Thyroid gland (tissue), 4 donors: ENCODE results near the gene EDC3. TPM values are rescaled to one million over a fixed set of nuclear protein-coding genes. Genes with fewer than 3 reads are reported as not detected.
A peak's percentile ranks its signal among the peaks of the same experiment; 100 is the strongest.

Experiments
- DNase-seq, 2 donors: peaks; one replicate each; pipeline ENCODE4 v3.0.0-alpha.2; 2019
- H3K27ac ChIP-seq, 3 donors: fragments of 200-600 bp; sonication (generic); 1 replicate in 2 of 3; 2 replicates in 1 of 3; pipeline ENCODE4 v1.5.1; 2016 to 2019; ENCODE audit warnings: mild to moderate bottlenecking in 1 of 3, moderate library complexity in 1 of 3
- H3K27me3 ChIP-seq: fragments of 200-600 bp; sonication (generic); one replicate; pipeline ENCODE4 v1.5.1; 2019
- H3K36me3 ChIP-seq, 2 donors: fragments of 200-600 bp; sonication (generic); one replicate each; pipeline ENCODE4 v1.5.1; 2016 to 2019
- H3K4me1 ChIP-seq, 2 donors: fragments of 200-600 bp; sonication (generic); one replicate each; pipeline ENCODE4 v1.5.1; 2017 to 2019
- H3K4me3 ChIP-seq, 3 donors: fragments of 200-600 bp; sonication (generic); replicated peaks in 1 of 3; 1 replicate in 2 of 3; 2 replicates in 1 of 3; pipeline ENCODE4 v1.5.1; 2016; ENCODE audit warnings: mild to moderate bottlenecking in 1 of 3
- H3K9me3 ChIP-seq: fragments of 200-600 bp; sonication (generic); one replicate; pipeline ENCODE4 v1.5.1; 2017
- POLR2A ChIP-seq, 2 donors: fragments of 450-650 bp; IDR thresholded peaks; one replicate each; pipeline ENCODE4 v1.6.1; 2017; ENCODE audit warnings: antibody characterized with exemption in 2 of 2, mild to moderate bottlenecking in 2 of 2, moderate library complexity in 1 of 2
- WGBS, 2 donors: methylation state at CpG; one replicate each; pipeline ENCODE4 v1.1.5; 2017; 5-methylcytosine and 5-hydroxymethylcytosine counted together
- intact Hi-C: fragments of 100-400 bp; cut with DNase I; formaldehyde crosslinking; loops from one replicate; pipeline ENCODE4 v1.15.1; 2023
- total RNA-seq, 4 donors: library from RNA; depleted of rRNA; stranded (reverse); fragments of >200 nt; gene quantifications; one replicate each; pipeline ENCODE4 v1.2.3, GENCODE V29; 2016
- TF ChIP-seq, protein P1 (sequence below), 6 experiments: fragments of 200-600 bp in 3 of 6; fragments of 450-650 bp in 3 of 6; sonication (generic) in 3 of 6; IDR thresholded peaks; one replicate each; pipeline ENCODE4 v1.5.1; 2016 to 2019; ENCODE audit warnings: antibody characterized with exemption in 6 of 6, mild to moderate bottlenecking in 2 of 6, inconsistent platforms in 1 of 6, moderate library complexity in 1 of 6

The EDC3 gene
- total RNA-seq, 4 donors from 2014 or later, result 16.3 to 64.7 (median 25.7) TPM

DNA sequence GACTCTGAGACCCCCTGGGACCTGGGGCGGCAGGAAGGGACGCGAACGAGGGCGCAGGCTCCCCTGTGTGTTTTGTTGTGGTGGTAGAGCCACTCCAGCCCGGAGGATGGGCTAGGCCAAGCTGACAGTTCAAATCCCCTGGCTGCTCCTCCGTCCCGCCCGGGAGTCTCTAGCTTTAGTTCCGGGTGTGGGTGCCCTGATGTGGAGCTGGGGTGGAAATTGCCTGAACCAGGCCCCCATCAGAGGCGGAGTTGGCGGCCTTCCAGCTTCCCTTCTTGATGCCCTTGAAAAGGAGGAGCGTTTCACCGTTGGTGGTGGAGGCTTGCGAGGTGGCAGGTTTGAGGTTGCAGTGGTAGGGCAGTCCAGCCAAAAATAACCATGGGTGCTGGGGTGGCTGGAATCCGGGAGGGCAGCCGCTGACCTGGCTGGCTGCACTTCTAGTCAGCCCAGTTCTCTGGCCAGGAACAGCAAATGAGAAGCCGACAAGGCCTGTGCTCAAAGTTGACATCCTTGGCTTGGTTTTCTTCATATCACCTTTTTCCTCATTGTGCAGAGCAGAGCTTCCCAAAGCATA is 79.4 kb downstream of the EDC3 start:
- intact Hi-C loops, result loop anchor here (10.0 kb wide), 1 partner anchor 232 kb away; no protein-coding TSS in a partner anchor
- H3K27me3 ChIP-seq, result no peaks in the 10 kb centered on the region
- peaks cover 17 to 19% of the 10 kb centered on the region in 2 donors for H3K4me1 ChIP-seq
- peak overlapping the region; percentile 79 to 98 (median 98) for H3K4me3 ChIP-seq
- 0% methylated on average over 9 to 14 of the region's 18 CpGs for WGBS, 2 donors
- H3K9me3 ChIP-seq, result no peaks in the 10 kb centered on the region
- peaks cover 17 to 23% of the 10 kb centered on the region in 2 donors for H3K36me3 ChIP-seq
- DNase-seq, result peak; percentile 87 to 90
- peak in 1 of 2 donors; percentile 20 for TF ChIP-seq POLR2A (IDR thresholded peaks at IDR 0.05)
- TF ChIP-seq, protein P1, sequence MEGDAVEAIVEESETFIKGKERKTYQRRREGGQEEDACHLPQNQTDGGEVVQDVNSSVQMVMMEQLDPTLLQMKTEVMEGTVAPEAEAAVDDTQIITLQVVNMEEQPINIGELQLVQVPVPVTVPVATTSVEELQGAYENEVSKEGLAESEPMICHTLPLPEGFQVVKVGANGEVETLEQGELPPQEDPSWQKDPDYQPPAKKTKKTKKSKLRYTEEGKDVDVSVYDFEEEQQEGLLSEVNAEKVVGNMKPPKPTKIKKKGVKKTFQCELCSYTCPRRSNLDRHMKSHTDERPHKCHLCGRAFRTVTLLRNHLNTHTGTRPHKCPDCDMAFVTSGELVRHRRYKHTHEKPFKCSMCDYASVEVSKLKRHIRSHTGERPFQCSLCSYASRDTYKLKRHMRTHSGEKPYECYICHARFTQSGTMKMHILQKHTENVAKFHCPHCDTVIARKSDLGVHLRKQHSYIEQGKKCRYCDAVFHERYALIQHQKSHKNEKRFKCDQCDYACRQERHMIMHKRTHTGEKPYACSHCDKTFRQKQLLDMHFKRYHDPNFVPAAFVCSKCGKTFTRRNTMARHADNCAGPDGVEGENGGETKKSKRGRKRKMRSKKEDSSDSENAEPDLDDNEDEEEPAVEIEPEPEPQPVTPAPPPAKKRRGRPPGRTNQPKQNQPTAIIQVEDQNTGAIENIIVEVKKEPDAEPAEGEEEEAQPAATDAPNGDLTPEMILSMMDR (IDR thresholded peaks at IDR 0.05), result no peak
- H3K27ac ChIP-seq, result peak overlapping the region; percentile 88 to 98 (median 98)

DNA sequence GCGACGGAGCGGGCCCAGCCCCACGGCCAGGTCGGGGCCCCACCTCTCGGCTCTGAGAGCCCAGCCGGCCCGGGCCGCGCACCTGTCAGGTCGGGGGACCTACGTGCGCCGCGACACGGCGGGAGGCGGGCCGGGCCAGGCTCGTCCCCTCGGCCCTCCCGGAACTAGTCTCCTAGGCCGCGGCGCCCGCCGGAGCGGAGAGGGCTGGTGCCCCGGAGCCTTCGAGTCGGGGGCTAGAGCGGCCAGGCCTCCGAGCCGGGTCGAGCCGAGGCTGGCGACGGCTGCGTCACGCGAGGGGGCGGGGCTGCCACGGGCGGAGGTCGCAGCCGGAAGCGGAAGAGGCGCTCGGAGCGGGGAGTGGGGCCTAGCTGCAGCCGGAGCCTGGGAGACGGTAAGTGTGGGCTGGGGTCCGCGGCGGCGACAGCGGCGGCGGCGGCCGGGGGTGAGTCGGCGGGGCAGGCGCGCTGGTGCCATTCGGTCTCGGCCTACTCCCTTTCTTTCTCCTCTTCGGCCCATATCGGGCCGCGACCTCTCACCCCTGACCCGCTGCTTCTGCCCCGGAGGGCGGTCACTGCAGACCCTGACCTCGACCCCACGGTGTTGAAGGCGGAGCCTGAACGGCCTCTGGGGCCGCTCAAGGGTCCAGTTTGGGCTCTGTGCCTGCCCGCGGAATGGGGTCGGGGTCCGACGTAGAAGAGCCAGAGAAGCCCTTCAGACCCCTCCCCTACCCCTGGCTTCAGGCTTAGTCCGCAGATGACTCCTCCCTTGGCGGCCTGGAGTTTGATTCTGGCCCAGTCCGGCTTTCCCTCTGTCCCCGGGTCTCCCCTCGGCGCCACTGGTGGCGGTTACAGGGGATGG is 80.1 kb downstream of the EDC3 start, which contains the start of gene CLK3:
TSS of gene CLK3 (plus strand) at position 329 of the 858 bp plus-strand sequence. CDS start 3,361 bp downstream, outside the sequence.
- peak within 1 kb of the TSS; percentile 79 to 98 (median 98) for H3K4me3 ChIP-seq
- H3K27ac ChIP-seq, result peak within 1 kb of the TSS; percentile 88 to 98 (median 98)
- intact Hi-C loops, result loop anchor here (10.0 kb wide), 1 partner anchor 231 kb away; no protein-coding TSS in a partner anchor
- WGBS, 2 donors, result 1 to 2% methylated on average over 13 to 17 of the region's 91 CpGs
- peaks cover 14 to 16% of the 10 kb centered on the region in 2 donors for H3K36me3 ChIP-seq
- TF ChIP-seq, protein P1 (IDR thresholded peaks at IDR 0.05), result no peak
- peak in 1 of 2 donors; percentile 85 for TF ChIP-seq POLR2A (IDR thresholded peaks at IDR 0.05)
- peak; percentile 97 for DNase-seq
- no peaks in the 10 kb centered on the region for H3K27me3 ChIP-seq
- H3K4me1 ChIP-seq, result peaks cover 17 to 19% of the 10 kb centered on the region in 2 donors
- no peaks in the 10 kb centered on the region for H3K9me3 ChIP-seq

DNA sequence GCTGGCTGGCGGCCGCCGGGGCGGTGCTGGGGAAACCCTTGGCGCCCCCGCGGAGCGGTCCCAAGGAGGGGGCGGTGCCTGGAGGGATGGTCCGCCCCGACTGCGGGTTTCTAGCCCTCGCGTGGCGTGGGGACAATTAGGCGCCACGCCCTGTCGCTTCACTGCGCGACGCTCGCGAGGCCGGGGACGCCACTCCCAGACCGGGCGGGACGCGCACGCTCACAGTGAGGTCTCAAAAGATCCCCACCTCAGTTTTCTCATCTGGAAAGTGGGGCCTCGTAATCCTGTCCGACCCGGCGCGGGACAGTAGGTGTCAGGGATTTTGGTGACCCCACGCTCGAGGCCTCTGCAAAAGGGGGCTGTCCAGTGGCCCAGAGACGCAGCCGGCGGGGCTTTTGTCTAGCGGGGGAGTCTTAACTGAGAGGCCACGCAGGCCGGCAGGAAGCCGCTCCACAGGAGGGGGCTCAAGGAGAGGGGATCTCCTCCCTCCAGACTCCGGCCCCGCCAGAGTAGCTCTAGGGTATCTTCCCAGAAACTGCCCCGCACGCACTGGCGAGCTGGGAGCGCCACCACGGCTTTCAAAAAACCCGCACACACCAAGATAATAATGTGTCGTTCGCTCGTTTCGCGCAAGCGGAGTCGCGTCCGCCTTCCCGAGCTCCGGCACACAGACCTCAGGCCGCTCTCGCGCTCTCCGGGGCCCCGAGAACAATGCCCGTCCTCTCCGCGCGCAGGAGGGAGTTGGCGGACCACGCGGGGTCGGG is 80.9 kb downstream of the EDC3 start:
- peak; percentile 29 to 46 for TF ChIP-seq POLR2A (IDR thresholded peaks at IDR 0.05)
- TF ChIP-seq, protein P1 (IDR thresholded peaks at IDR 0.05), result no peak
- peak; percentile 86 to 89 for DNase-seq
- intact Hi-C loops, result loop anchor here (5.0 to 10.0 kb wide), 2 partner anchors 73 to 230 kb away; partner anchors contain the start of gene ARID3B

DNA sequence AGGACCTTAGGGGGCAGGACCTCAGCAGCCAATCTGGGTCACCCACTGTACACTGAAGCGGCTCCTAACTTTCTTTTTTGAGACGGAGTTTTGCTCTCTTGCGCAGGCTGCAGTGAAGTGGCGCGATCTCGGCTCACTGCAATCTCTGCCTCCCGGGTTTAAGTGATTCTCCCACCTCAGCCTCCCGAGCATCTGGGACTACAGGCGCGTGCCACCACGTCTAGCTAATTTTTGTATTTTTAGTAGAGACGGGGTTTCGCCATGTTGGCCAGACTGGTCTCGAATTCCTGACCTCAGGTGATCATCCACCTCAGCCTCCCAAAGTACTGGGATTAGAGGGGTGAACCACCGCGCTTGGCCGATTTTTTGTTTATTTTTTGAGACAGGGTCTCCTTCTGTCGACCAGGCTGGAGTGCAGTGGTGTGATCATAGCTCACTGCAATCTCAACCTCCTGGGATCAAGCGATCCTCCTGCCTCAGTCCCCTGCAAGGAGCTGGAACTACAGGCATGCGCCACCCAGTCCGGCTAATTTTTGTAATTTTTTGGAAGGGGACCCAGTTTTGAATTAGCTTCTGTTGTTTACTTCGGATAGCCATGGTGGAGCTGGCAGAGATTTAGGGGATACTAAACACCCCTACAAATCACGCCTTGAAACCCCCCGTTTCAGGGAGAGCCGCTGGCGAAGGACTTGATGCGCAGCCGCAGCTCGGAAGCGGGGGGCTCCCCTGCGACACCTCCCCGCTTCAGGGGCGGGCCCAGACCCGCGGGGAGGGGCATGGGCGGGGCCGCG is 81.7 kb downstream of the EDC3 start:
- peaks cover 17 to 19% of the 10 kb centered on the region in 2 donors for H3K4me1 ChIP-seq
- H3K9me3 ChIP-seq, result no peaks in the 10 kb centered on the region
- WGBS, 2 donors, result 37 to 49% methylated on average over 24 to 33 of the region's 38 CpGs
- no peaks in the 10 kb centered on the region for H3K27me3 ChIP-seq
- peak overlapping the region in 2 of 3 donors; percentile 51 to 79 for H3K4me3 ChIP-seq
- no peak for DNase-seq
- intact Hi-C loops, result loop anchor here (5.0 to 10.0 kb wide), 2 partner anchors 72 to 229 kb away; partner anchors contain the start of gene ARID3B
- no peak for TF ChIP-seq POLR2A (IDR thresholded peaks at IDR 0.05)
- TF ChIP-seq, protein P1 (IDR thresholded peaks at IDR 0.05), result no peak
- H3K36me3 ChIP-seq, result peaks cover 0 to under 1% of the 10 kb centered on the region in 2 donors
- peak overlapping the region; percentile 88 to 98 (median 98) for H3K27ac ChIP-seq

More for the DNA sequence above, 80.9 kb downstream of the EDC3 start:
- H3K36me3 ChIP-seq, result peaks cover 7 to 8% of the 10 kb centered on the region in 2 donors
- peak overlapping the region; percentile 49 to 79 (median 51) for H3K4me3 ChIP-seq
- H3K27ac ChIP-seq, result peak overlapping the region; percentile 88 to 98 (median 98)
- H3K27me3 ChIP-seq, result no peaks in the 10 kb centered on the region
- WGBS, 2 donors, result 0% methylated on average over 25 of the region's 76 CpGs; no CpG with 5 or more reads in 1 of the 2 donors
- no peaks in the 10 kb centered on the region for H3K9me3 ChIP-seq
- peaks cover 17 to 19% of the 10 kb centered on the region in 2 donors for H3K4me1 ChIP-seq
